Measurements from ENCODE around the gene ODAD3.

Gene ODAD3

GRCh38 chr19:11421371-11422098 lies 13.4 kb downstream of the ODAD3 start:
- Histone ChIP-seq H3K27ac (ENCODE audit: low read length) (no peak overlapping the region), H3K9me3 (replicated peaks; ENCODE audit: insufficient read depth, low read length) (no peaks in the 10 kb centered on the region), H3K79me2 (ENCODE audit: low read length) (no peaks in the 10 kb centered on the region), H3K4me2 (ENCODE audit: low read depth, low read length) (peak overlapping the region; percentile 69), H2AFZ (ENCODE audit: low read length) (peak overlapping the region; percentile 52), H3K9me2 (replicated peaks; ENCODE audit: insufficient read depth, low read length) (no peaks in the 10 kb centered on the region), H4K20me1 (ENCODE audit: insufficient read depth, low read length) (no peaks in the 10 kb centered on the region), H3K36me3 (replicated peaks; ENCODE audit: insufficient read depth, low read length) (no peaks in the 10 kb centered on the region), H3K9ac (ENCODE audit: low read length) (no peak overlapping the region), H3K4me1 (ENCODE audit: low read length) (no peaks in the 10 kb centered on the region; the same call in 1 of the 2 replicates), H3K27me3 (replicated peaks; ENCODE audit: insufficient read depth, low read length) (peaks cover 69% of the 10 kb centered on the region), H3F3A (ENCODE audit: insufficient read depth, low read length) (no peaks in the 10 kb centered on the region; the same call in 1 of the 2 replicates), H3K4me3 (ENCODE audit: low read length) (peak overlapping the region; percentile 35; the same call in 1 of the 2 replicates)
- peak; percentile 53 for TF ChIP-seq EZH2 (optimal IDR thresholded peaks at IDR 0.05; ENCODE audit: low read depth, low read length)
- TF ChIP-seq, protein P1, sequence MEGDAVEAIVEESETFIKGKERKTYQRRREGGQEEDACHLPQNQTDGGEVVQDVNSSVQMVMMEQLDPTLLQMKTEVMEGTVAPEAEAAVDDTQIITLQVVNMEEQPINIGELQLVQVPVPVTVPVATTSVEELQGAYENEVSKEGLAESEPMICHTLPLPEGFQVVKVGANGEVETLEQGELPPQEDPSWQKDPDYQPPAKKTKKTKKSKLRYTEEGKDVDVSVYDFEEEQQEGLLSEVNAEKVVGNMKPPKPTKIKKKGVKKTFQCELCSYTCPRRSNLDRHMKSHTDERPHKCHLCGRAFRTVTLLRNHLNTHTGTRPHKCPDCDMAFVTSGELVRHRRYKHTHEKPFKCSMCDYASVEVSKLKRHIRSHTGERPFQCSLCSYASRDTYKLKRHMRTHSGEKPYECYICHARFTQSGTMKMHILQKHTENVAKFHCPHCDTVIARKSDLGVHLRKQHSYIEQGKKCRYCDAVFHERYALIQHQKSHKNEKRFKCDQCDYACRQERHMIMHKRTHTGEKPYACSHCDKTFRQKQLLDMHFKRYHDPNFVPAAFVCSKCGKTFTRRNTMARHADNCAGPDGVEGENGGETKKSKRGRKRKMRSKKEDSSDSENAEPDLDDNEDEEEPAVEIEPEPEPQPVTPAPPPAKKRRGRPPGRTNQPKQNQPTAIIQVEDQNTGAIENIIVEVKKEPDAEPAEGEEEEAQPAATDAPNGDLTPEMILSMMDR (IDR thresholded peaks at IDR 0.05; ENCODE audit: low read length): no peak
- peak; percentile 11 for DNase-seq

- Histone ChIP-seq H2AFZ (ENCODE audit: low read length) (0 out of 2 replicates have a peak overlapping the region, but pooled peaks have one; percentile 13), H3K9ac (ENCODE audit: low read length) (no peak overlapping the region), H3K36me3 (replicated peaks; ENCODE audit: insufficient read depth, low read length) (no peaks in the 10 kb centered on the region), H3K4me1 (ENCODE audit: low read length) (no peaks in the 10 kb centered on the region; the same call in 1 of the 2 replicates), H3F3A (ENCODE audit: insufficient read depth, low read length) (no peaks in the 10 kb centered on the region; the same call in 1 of the 2 replicates), H3K27ac (ENCODE audit: low read length) (no peak overlapping the region), H3K9me2 (replicated peaks; ENCODE audit: insufficient read depth, low read length) (no peaks in the 10 kb centered on the region), H3K9me3 (replicated peaks; ENCODE audit: insufficient read depth, low read length) (no peaks in the 10 kb centered on the region), H3K4me2 (ENCODE audit: low read depth, low read length) (peak overlapping the region; percentile 69; the same call in 1 of the 2 replicates), H4K20me1 (ENCODE audit: insufficient read depth, low read length) (no peaks in the 10 kb centered on the region), H3K27me3 (replicated peaks; ENCODE audit: insufficient read depth, low read length) (peaks cover 77% of the 10 kb centered on the region), H3K79me2 (ENCODE audit: low read length) (no peaks in the 10 kb centered on the region), H3K4me3 (ENCODE audit: low read length) (no peak overlapping the region)
- TF ChIP-seq EZH2phosphoT487 (IDR thresholded peaks at IDR 0.05; ENCODE audit: low read length): no peak
- TF ChIP-seq, protein P1 (IDR thresholded peaks at IDR 0.05; ENCODE audit: low read length): no peak
- no peak for TF ChIP-seq EZH2 (optimal IDR thresholded peaks at IDR 0.05; ENCODE audit: low read depth, low read length)
- DNase-seq: no peak
These were observed 14.2 kb downstream of the ODAD3 start for GRCh38 chr19:11420429-11421370.

DNA sequence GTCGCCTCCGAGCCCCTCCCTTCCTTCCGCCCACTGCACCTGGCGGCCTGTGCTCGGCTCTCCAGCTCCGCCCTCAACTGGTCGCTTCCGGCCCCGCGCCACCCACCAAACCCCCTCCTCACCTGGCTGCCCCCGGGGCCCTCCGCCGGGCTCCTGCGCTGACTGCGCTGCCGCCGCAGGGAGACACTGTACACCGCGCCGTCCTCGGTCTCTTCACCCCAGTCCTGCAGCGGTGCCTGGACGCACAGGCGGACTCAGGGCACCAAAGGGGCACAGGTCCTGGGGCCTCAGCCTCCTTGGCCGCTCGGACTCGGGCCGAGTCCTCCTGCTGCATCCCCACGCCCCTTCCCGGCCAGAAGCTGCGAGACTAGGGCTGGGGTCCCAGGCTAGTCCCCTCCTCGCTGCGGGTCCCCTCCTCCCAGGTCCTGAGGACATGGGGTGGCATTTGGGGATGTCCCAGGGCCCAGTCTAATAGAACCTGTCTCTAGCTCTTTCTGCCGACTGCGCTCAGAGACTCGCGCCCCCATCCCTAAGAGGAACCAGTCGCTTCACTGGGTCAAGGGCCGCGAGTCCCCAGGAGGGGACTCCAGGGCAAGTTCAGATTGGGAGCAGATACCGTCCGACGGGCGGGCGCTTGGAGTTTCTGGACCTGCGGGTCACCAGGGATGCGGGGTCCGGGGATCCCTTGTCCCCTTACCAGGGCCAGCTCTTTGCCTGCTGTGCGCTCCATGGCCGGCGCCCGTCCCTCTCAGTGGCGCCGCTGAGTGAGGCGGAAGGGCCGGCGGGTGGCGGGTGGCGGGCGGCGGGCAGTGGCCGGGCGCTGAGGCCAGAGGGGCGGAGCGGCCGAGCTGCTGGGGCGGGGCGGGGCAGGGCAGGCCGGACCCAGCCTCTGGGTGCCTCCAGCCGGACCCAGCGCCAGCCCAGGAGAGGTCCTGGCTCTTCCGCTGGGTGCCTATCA lies 16.1 kb downstream of the ODAD3 start, which contains the start of gene RGL3:
Gene RGL3 (minus strand): TSS at position 766 of the 958 bp plus-strand sequence. CDS start 36 bp downstream, at position 730.
- Histone ChIP-seq H3K27me3 (replicated peaks; ENCODE audit: insufficient read depth, low read length) (peaks cover 84% of the 10 kb centered on the region), H3K36me3 (replicated peaks; ENCODE audit: insufficient read depth, low read length) (no peaks in the 10 kb centered on the region), H3K4me2 (ENCODE audit: low read depth, low read length) (peak within 1 kb of the TSS; percentile 66; the same call in 1 of the 2 replicates), H3K9me3 (replicated peaks; ENCODE audit: insufficient read depth, low read length) (no peaks in the 10 kb centered on the region), H4K20me1 (ENCODE audit: insufficient read depth, low read length) (no peaks in the 10 kb centered on the region), H3K79me2 (ENCODE audit: low read length) (no peaks in the 10 kb centered on the region), H3K4me3 (ENCODE audit: low read length) (no peak within 1 kb of the TSS; the same call in 1 of the 2 replicates), H3K9me2 (replicated peaks; ENCODE audit: insufficient read depth, low read length) (no peaks in the 10 kb centered on the region), H2AFZ (ENCODE audit: low read length) (peak within 1 kb of the TSS; percentile 20; the same call in 1 of the 2 replicates), H3K27ac (ENCODE audit: low read length) (no peak within 1 kb of the TSS), H3K4me1 (ENCODE audit: low read length) (no peaks in the 10 kb centered on the region; the same call in 1 of the 2 replicates), H3K9ac (ENCODE audit: low read length) (no peak within 1 kb of the TSS), H3F3A (ENCODE audit: insufficient read depth, low read length) (no peaks in the 10 kb centered on the region)
- TF ChIP-seq EZH2phosphoT487 (IDR thresholded peaks at IDR 0.05; ENCODE audit: low read length) (no peak), EZH2 (optimal IDR thresholded peaks at IDR 0.05; ENCODE audit: low read depth, low read length) (no peak)
- TF ChIP-seq, protein P1 (IDR thresholded peaks at IDR 0.05; ENCODE audit: low read length): no peak
- DNase-seq: no peak
